PC-9 (cell line): ENCODE data around the gene NUP210. TPM values are rescaled to one million over a fixed set of nuclear protein-coding genes. Genes with fewer than 3 reads are reported as not detected.

ENCODE experiments used
- BruUV-seq: library from RNA; stranded (reverse); fragments of 400-500 nt; replicated peaks from 2 replicates; lab custom pipeline; 2021; lab: Mats Ljungman, UMichigan
- CTCF ChIA-PET: fragments of 300-600 bp; sonication (Branson Sonifier 250); formaldehyde crosslinking; loops from one replicate; lab custom pipeline; 2022; ENCODE audit warnings: antibody characterized with exemption; lab: Charles Lee
- POLR2A ChIA-PET: fragments of 300-600 bp; sonication (Branson Sonifier 250); formaldehyde crosslinking; loops from one replicate; lab custom pipeline; 2022; ENCODE audit warnings: antibody characterized with exemption; ENCODE audit not compliant: unreplicated experiment; lab: Charles Lee
- DNase-seq, 2 experiments: peaks; one replicate each; pipeline versions ENCODE4 v3.0.0 to v3.0.0-alpha.2; 2015 to 2022; ENCODE audit warnings: mixed read lengths in 1 of 2
- H2AFZ ChIP-seq: fragments of 200-600 bp; sonication (generic); 2 replicates; pipeline ENCODE4 v1.8.1; 2017; ENCODE audit warnings: antibody characterized with exemption
- H3F3A ChIP-seq: fragments of 200-600 bp; sonication (generic); 2 replicates; pipeline ENCODE4 v1.8.1; 2017; ENCODE audit warnings: antibody characterized with exemption, mild to moderate bottlenecking, low read depth; ENCODE audit not compliant: insufficient read depth
- H3K27ac ChIP-seq: fragments of 200-600 bp; sonication (generic); 2 replicates; pipeline ENCODE4 v1.6.1; 2016; ENCODE audit warnings: mixed run types
- H3K27me3 ChIP-seq: fragments of 200-600 bp; sonication (generic); 2 replicates; pipeline ENCODE4 v1.6.1; 2016; ENCODE audit warnings: low read depth, mixed run types; ENCODE audit not compliant: insufficient read depth
- H3K36me3 ChIP-seq: fragments of 200-600 bp; sonication (generic); 2 replicates; pipeline ENCODE4 v1.6.1; 2016; ENCODE audit warnings: low read depth, mixed run types
- H3K4me1 ChIP-seq: fragments of 200-600 bp; sonication (generic); replicated peaks from 2 replicates; pipeline ENCODE4 v1.6.1; 2016; ENCODE audit warnings: mixed run types; ENCODE audit not compliant: insufficient read depth
- H3K4me2 ChIP-seq: fragments of 200-600 bp; sonication (generic); 2 replicates; pipeline ENCODE4 v1.6.1; 2017; ENCODE audit warnings: mixed run types
- H3K4me3 ChIP-seq: fragments of 200-600 bp; sonication (generic); 2 replicates; pipeline ENCODE4 v1.6.1; 2016; ENCODE audit warnings: mixed run types
- H3K79me2 ChIP-seq: fragments of 200-600 bp; sonication (generic); 2 replicates; pipeline ENCODE4 v1.6.1; 2017; ENCODE audit warnings: low read depth, mixed run types
- H3K9me2 ChIP-seq: fragments of 200-600 bp; sonication (generic); 2 replicates; pipeline ENCODE4 v1.8.1; 2017; ENCODE audit warnings: mild to moderate bottlenecking; ENCODE audit not compliant: insufficient read depth
- H3K9me3 ChIP-seq: fragments of 200-600 bp; sonication (generic); 2 replicates; pipeline ENCODE4 v1.8.1; 2016; ENCODE audit warnings: low read depth; ENCODE audit not compliant: insufficient read depth
- H4K20me1 ChIP-seq: fragments of 200-600 bp; sonication (generic); 2 replicates; pipeline ENCODE4 v1.8.1; 2017; ENCODE audit not compliant: insufficient read depth
- CTCF ChIP-seq: fragments of 200-600 bp; sonication (generic); conservative IDR thresholded peaks from 2 replicates; pipeline ENCODE4 v1.6.1; 2017; ENCODE audit warnings: mixed run types, antibody characterized with exemption, mild to moderate bottlenecking, moderate library complexity
- EZH2 ChIP-seq: fragments of 200-600 bp; sonication (generic); IDR thresholded peaks from 2 replicates; pipeline ENCODE4 v1.8.0; 2017; ENCODE audit warnings: antibody characterized with exemption, low read depth
- intact Hi-C: fragments of 100-400 bp; cut with micrococcal nuclease; formaldehyde crosslinking; loops from one replicate; pipeline ENCODE4 v1.10.0; 2022; ENCODE audit not compliant: unreplicated experiment
- total RNA-seq: library from RNA; stranded (reverse); gene quantifications from 2 replicates; pipeline ENCODE4 v1.2.3, GENCODE V29; 2021

NUP210 gene
- total RNA-seq, 1 experiment from 2014 or later: 84.0 TPM

DNA sequence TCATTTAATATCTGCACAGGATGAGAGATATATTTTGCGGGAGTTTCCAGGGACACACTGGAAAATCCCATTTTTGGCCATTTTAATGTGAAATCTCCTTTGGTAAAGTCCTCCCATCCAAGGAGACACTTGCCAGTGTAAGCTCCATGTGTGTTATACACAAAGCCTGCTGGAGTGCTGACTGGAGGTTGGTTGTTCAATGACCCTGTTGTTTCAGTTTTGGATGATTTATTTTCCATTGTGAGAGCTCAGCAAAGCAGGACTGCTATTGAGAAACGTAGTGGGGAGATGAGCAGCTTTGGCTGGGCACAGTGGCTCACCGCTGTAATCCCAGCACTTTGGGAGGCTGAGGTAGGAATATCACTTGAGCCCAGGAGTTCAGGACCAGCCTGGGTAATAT is 127.7 kb downstream of the NUP210 start:
- no peaks in the 10 kb centered on the region for H3K36me3 ChIP-seq
- intact Hi-C loops: no loop called here
- no peaks in the 10 kb centered on the region for H3K4me1 ChIP-seq
- no peak overlapping the region for H3K4me2 ChIP-seq
- peaks cover under 1% of the 10 kb centered on the region; the same call in 1 of the 2 replicates for H3F3A ChIP-seq
- H3K27me3 ChIP-seq: no peaks in the 10 kb centered on the region
- no peak overlapping the region for H3K4me3 ChIP-seq
- no peak for DNase-seq
- no peaks in the 10 kb centered on the region for H3K79me2 ChIP-seq
- ChIA-PET CTCF (no interaction called here), POLR2A (no interaction called here)
- no peaks in the 10 kb centered on the region for H3K9me3 ChIP-seq
- H4K20me1 ChIP-seq: no peaks in the 10 kb centered on the region
- TF ChIP-seq CTCF (no peak), EZH2 (no peak)
- no peaks in the 10 kb centered on the region for H3K9me2 ChIP-seq
- H3K27ac ChIP-seq: no peak overlapping the region
- BruUV-seq: no TSS peak
- no peak overlapping the region for H2AFZ ChIP-seq

DNA sequence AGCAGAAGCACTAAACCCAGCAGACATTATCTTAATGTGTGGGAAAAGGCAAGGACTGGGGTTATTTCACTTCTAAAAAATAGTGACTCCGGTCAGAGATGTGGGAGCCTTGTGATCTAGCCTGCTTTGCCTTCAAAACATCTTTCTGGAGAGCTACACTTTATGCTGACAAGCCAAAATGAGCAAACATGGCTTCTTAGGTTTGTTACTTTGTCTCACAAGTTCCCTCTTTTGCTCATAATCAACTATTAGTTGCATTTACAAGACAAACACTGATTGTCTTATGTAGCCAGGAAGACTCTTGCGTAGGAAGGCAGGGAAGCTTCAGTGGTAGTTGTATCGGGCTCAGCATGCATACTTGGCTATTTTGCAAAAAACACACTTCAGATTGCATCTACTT is 129.2 kb downstream of the NUP210 start:
- Histone ChIP-seq H3K9me2 (no peaks in the 10 kb centered on the region), H3K27me3 (no peaks in the 10 kb centered on the region), H4K20me1 (no peaks in the 10 kb centered on the region), H3F3A (no peaks in the 10 kb centered on the region), H3K4me1 (no peaks in the 10 kb centered on the region), H3K4me2 (no peak overlapping the region), H3K27ac (no peak overlapping the region), H3K36me3 (no peaks in the 10 kb centered on the region), H3K79me2 (no peaks in the 10 kb centered on the region), H3K9me3 (0 out of 2 replicates have a peak, but pooled peaks cover 3% of the 10 kb centered on the region), H3K4me3 (no peak overlapping the region), H2AFZ (no peak overlapping the region)
- ChIA-PET POLR2A (interaction anchor here (0.6 kb wide), 1 partner anchor 44 kb away, joined by 7 read pairs; no protein-coding TSS in a partner anchor), CTCF (no interaction called here)
- intact Hi-C loops: no loop called here
- no peak for DNase-seq
- no TSS peak for BruUV-seq
- no peak for TF ChIP-seq CTCF
- no peak for TF ChIP-seq EZH2

GRCh38 chr3:13289771-13290285 is 130.3 kb downstream of the NUP210 start:
- Histone ChIP-seq H3K79me2 (no peaks in the 10 kb centered on the region), H3K4me3 (no peak overlapping the region), H3K27ac (no peak overlapping the region), H3K27me3 (no peaks in the 10 kb centered on the region), H3K4me2 (no peak overlapping the region), H4K20me1 (no peaks in the 10 kb centered on the region), H2AFZ (no peak overlapping the region), H3K36me3 (no peaks in the 10 kb centered on the region), H3F3A (no peaks in the 10 kb centered on the region), H3K9me3 (0 out of 2 replicates have a peak, but pooled peaks cover 3% of the 10 kb centered on the region), H3K9me2 (no peaks in the 10 kb centered on the region), H3K4me1 (no peaks in the 10 kb centered on the region)
- ChIA-PET POLR2A (no interaction called here), CTCF (no interaction called here)
- BruUV-seq: no TSS peak
- DNase-seq: no peak
- no peak for TF ChIP-seq EZH2
- no peak for TF ChIP-seq CTCF
- intact Hi-C loops: loop anchor here (10.0 kb wide), 1 partner anchor 365 kb away; no protein-coding TSS in a partner anchor
